Superior temporal gyrus (tissue), 1 donor: ENCODE data around the gene C6.
"Not testable (repeated sequence)": the region's sequence is repeated elsewhere in the genome, so short reads cannot be mapped to it uniquely, and the experiment has no call there.

Source experiments
- DNase-seq: peaks from one replicate; pipeline ENCODE4 v3.0.0-alpha.2; 2016; ENCODE audit errors: extremely low spot score

The C6 gene

GRCh38 chr5:41199660-41200059 is 13.7 kb downstream of the C6 start:
- DNase-seq, result no peak

GRCh38 chr5:41196197-41196596 is 17.1 kb downstream of the C6 start:
- DNase-seq, result no peak

GRCh38 chr5:41195228-41195627 is 18.1 kb downstream of the C6 start:
- no peak for DNase-seq

GRCh38 chr5:41194339-41194738 is 19.0 kb downstream of the C6 start:
- DNase-seq, result no peak

GRCh38 chr5:41193456-41194205 is 19.7 kb downstream of the C6 start:
- no peak for DNase-seq

- no peak for DNase-seq
These were observed 22.1 kb downstream of the C6 start for GRCh38 chr5:41191249-41191648.

GRCh38 chr5:41186143-41186542 is 27.2 kb downstream of the C6 start:
- no peak for DNase-seq

- not testable (repeated sequence) for DNase-seq
These were observed 30.0 kb downstream of the C6 start for GRCh38 chr5:41183331-41183730.

- DNase-seq, result no peak
These were observed 30.7 kb downstream of the C6 start for GRCh38 chr5:41182666-41183065.

GRCh38 chr5:41181691-41182564 is 31.4 kb downstream of the C6 start:
- no peak for DNase-seq

- DNase-seq, result no peak
These were observed 36.4 kb downstream of the C6 start for GRCh38 chr5:41176952-41177351.

- DNase-seq, result no peak
These were observed 41.3 kb downstream of the C6 start for GRCh38 chr5:41172012-41172411.

GRCh38 chr5:41161271-41161670 is 52.1 kb downstream of the C6 start:
- no peak for DNase-seq

- no peak for DNase-seq
These were observed 55.9 kb downstream of the C6 start for GRCh38 chr5:41157272-41157894.

- no peak for DNase-seq
These were observed 56.6 kb downstream of the C6 start for GRCh38 chr5:41156739-41157138.

GRCh38 chr5:41154491-41154890 is 58.8 kb downstream of the C6 start:
- DNase-seq, result no peak

GRCh38 chr5:41151564-41151963 is 61.8 kb downstream of the C6 start:
- no peak for DNase-seq

GRCh38 chr5:41148448-41148847 is 64.9 kb downstream of the C6 start:
- no peak for DNase-seq

GRCh38 chr5:41145306-41145705 is 68.0 kb downstream of the C6 start:
- DNase-seq, result no peak

- DNase-seq, result no peak
These were observed 70.0 kb downstream of the C6 start for GRCh38 chr5:41143131-41143901.

GRCh38 chr5:41127967-41128690 is 85.2 kb downstream of the C6 start:
- no peak for DNase-seq
